HG02642 (cell line): ENCODE data around the gene NAA20.

Experiments
- ATAC-seq: cut with Tn5 transposase; IDR thresholded peaks from one replicate; pipeline ENCODE4 v1.9.1; 2021; ENCODE audit warnings: mild to moderate bottlenecking; ENCODE audit not compliant: unreplicated experiment, poor library complexity

NAA20 gene

GRCh38 chr20:20065361-20065760 is 48.2 kb downstream of the NAA20 start:
- no peak for ATAC-seq

- ATAC-seq = no peak
Observed at GRCh38 chr20:20070871-20071726, 53.9 kb downstream of the NAA20 start.

GRCh38 chr20:20073801-20074371 is 56.7 kb downstream of the NAA20 start:
- ATAC-seq = no peak

GRCh38 chr20:20075032-20075431 is 57.9 kb downstream of the NAA20 start:
- ATAC-seq = no peak

GRCh38 chr20:20076297-20077065 is 59.3 kb downstream of the NAA20 start:
- ATAC-seq = no peak

- no peak for ATAC-seq
Observed at GRCh38 chr20:20078041-20078440, 60.9 kb downstream of the NAA20 start.

- ATAC-seq = no peak
Observed at GRCh38 chr20:20079102-20079784, 62.1 kb downstream of the NAA20 start.
